NK-92 (cell line): ENCODE measurements around the gene PRICKLE3.

ENCODE experiments used
- DNase-seq: peaks from one replicate; lab custom pipeline; 2025; ENCODE audit not compliant: unreplicated experiment; lab: John Stamatoyannopoulos, UW

PRICKLE3 gene

GRCh38 chrX:49186125-49187027 lies at the start of gene PRICKLE3:
PRICKLE3 (minus strand) TSS chrX:49186373; CDS start chrX:49186297, 76 bp downstream.
- DNase-seq, result no peak

DNA sequence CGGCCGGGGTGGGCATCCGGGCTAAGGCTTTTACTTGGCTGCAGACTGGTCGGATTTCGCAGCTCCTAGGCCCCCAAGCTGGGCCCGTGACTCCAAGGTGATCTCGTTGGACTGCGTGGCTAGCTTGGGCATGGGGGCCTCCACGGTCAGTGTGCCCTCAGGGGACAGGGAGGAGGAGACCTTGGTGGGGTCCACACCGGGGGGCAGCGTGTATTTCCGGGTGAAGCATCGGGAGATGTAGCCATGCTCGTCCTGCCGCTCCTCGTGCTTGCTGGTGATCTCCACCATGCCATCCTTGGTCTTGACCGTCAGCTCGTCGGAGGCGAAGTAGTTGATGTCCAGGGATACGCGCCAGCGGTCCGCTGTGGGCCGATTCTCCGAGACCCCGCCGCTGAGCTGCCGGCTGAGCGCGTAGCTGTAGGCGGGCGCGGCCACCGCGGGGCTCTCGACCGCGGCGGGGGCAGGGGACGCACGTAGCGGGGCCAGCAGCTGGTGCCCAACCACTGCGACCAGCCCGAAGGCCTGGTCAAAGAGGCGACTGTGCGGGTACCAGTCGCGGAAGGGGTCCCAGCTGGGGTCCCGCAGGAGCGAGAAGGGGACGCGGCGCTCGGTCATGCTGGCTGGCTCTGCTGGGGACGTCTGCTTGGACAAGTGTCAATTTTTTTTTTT lies 47.8 kb upstream of the PRICKLE3 start:
- no peak for DNase-seq

DNA sequence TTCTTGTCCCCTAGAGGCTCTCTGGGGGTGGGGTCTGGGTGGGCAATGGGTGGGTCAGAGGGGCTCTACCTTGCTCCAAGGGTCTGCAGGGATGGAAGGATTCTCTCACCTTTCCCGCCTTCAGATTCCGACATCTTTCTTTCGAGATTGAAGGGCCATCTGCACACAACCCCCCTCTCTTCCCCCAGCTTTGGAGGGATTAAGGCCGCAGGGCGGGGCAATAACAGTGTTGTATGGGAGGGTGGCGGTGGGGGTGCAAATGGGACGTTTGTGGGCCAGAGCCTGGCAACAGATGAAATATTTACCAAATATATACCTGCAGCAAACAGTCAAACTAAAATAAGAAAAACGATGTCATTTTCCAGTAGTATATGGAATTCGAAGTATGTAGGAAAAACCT lies 47.0 kb upstream of the PRICKLE3 start, which contains the start of gene CACNA1F:
Gene CACNA1F (minus strand): TSS at position 165 of the 400 bp plus-strand sequence. CDS start 31 bp downstream, at position 134.
- DNase-seq, result no peak

- DNase-seq, result no peak
These were observed 46.4 kb upstream of the PRICKLE3 start for GRCh38 chrX:49232525-49232924.

DNA sequence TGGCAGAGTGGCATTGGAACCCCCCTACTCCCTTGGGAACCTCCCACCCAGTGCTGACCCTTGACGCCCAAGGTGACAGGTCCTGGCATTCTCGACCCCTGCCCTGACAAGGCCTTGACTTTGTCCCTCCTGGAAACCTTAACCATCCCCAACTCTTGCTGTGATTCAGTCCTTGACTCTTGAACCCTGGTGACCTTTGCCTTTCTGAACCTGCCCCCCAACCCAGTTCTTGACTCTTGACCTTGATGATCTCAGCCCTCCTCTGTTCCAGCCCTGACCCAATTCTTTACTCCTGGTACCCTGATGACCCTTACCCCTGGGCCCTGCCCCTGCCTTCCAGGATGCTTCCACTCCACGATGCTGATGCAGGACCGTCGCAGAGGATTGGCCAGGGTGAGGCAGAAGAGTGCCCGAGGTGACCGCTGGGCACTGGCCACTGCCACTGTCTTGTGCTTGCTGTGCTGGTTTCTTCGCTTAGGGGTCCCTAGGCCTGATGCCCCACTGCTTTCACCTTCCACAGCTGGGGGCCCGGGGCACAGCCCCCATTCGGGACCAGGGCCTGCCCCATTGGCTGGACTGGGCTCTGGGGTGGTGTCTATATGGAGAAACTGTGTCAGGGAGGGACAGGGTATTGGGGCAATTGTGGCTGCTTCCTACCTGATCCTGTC lies 45.3 kb upstream of the PRICKLE3 start:
- no peak for DNase-seq

DNA sequence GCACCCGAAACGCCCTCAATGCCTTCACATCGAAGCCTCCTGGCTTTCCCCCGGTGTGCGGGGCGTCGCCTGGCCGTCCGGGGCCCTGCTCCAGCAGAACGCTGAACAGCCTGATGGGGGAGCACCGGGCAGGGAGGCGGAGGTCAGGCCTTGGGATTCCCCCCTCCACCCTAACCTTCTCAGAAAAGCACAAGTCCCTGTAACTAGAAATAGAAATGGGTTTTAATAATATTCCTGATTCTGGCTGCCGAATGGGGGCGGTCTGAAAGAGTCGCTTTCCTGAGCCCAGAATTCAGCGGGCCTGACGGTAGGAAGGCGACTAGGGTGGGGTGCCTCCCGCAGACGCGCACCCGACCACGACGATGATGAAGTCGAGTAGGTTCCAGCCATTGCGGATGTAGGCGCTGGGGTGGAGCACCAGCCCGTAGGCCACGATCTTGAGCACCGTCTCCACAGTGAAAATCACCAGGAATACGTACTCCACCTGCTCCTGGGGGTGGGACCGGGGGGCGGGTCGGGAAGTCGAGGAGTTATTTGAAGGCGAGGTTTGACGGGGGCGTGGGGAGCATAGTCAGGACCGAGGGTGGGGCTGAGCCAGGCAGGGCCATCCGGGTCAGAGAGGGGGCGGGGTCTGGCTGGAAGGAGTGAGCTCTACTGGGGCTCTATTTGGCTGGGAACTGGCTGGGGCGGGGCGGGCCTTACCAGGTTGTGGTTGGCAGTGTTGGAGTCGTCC lies 44.5 kb upstream of the PRICKLE3 start:
- no peak for DNase-seq

- no peak for DNase-seq
These were observed 42.0 kb upstream of the PRICKLE3 start for GRCh38 chrX:49228185-49228584.

DNA sequence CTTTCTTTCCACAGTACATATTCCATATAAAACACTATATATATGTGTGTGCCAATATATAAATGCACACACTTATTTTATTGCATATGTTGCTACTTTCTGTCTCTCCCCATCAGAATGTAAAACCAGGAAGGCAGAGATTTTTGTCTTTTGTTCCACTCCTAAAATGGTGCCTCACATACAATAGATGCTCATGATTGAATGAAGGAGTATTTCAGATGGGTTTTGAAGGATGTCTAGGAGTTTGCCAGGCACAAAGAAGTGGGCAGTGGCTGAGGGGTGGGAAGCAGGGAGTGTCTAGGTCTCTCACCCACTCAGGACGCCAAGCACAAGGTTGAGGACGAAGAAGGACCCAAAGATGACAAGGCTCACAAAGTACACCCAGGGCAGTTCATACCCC lies 41.6 kb upstream of the PRICKLE3 start:
- no peak for DNase-seq

GRCh38 chrX:49226946-49227345 lies 40.8 kb upstream of the PRICKLE3 start:
- no peak for DNase-seq

- no peak for DNase-seq
These were observed 39.7 kb upstream of the PRICKLE3 start for GRCh38 chrX:49225858-49226257.

DNA sequence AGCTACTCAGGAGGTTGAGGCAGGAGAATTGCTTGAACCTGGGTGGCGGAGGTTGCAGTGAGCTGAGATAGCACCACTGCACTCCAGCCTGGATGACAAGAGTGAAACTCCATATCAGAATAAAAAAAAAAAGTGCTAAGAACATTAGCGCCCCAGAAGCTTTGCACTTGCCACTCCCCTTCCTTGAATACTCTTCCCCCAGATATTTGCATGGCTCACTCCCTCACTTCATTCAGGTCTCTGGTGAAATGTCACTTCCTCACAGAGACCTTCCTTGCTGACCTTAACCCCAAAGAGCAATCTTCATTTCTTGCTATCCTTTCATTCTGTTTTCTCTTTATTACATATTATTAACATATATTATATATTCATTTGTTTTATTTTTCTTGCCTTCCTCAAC lies 35.7 kb upstream of the PRICKLE3 start:
- no peak for DNase-seq

DNA sequence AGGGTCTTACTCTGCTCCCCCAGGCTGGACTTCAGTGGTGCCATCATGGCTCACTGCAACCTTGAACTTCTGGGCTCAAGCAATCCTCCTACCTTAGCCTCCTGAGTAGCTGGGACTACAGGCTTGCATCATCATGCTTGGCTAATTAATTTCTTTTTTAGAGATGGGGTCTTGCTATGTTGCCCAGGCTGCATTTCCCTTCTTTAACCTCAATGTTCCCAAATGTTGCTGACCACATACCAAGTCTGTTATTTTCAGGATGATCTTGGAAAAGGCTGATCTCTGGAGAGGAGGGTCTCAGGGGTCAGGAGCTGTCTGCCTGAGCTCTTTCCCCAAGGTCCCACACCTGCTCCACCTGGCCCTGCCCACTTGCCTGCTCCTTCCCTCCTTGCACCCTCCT lies 33.9 kb upstream of the PRICKLE3 start:
- DNase-seq, result no peak

- DNase-seq, result no peak
These were observed 28.9 kb upstream of the PRICKLE3 start for GRCh38 chrX:49214996-49215526.

GRCh38 chrX:49214416-49214815 lies 28.2 kb upstream of the PRICKLE3 start:
- no peak for DNase-seq

- no peak for DNase-seq
These were observed 26.7 kb upstream of the PRICKLE3 start for GRCh38 chrX:49212861-49213260.

GRCh38 chrX:49212209-49212608 lies 26.0 kb upstream of the PRICKLE3 start:
- no peak for DNase-seq

- no peak for DNase-seq
These were observed 24.9 kb upstream of the PRICKLE3 start for GRCh38 chrX:49211074-49211473.

DNA sequence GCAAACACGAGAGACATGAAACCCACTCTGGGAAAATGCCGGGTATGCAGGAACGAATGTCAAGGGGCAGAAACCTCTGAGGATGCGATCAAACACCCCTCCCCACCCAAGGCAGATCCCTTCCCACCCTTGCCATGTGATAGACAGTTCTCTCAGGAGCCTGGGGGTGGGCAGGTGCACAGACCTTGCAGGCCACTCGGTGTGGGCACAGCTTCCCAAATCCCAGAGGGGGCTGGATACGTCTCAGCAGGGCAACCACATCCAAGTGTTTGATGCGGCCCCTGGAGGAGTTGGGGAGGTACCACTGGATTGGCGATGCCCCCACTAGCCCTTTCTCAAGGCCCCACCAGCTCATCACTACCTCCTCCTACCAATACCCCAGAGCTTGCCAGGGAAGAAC lies 24.2 kb upstream of the PRICKLE3 start:
- no peak for DNase-seq

DNA sequence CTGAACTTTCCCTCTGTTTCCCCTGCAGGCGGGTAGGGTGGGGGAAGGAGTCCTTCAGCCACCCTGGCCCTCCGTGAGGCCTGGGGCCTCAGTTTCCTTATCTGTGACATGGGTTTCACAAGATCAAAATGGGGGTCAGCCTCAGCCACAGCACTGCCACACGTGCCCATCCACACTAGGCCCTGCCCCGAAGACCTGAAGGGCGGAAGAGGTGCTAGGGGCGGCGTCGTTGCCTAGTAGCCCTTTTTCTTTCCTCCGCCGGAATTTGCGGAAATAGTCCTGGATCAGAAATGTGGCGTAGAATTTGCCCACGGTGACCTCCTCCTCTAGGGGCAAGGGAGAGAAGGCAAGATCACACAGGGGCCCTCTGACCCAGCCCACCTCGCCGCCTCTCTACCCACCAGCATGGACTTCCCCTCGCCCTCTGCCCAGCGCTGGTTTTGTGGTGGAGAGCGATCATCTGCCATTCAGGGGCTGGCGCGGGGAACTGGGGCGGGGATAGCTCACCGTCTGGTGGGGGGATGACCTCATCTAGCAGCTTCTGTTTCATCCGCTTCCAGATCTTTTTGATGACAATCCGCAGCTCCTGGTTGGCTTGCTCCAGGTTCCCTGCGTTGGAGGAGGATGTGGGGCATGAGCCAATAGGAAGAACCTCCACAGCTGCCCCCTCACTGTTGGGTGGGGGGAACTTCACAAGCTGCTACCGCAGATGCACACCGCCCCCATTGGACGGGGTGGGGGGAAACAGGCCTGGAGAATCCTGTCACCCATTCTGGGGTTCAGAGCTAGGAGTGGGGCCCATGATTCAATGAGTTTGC lies 23.5 kb upstream of the PRICKLE3 start:
- DNase-seq, result no peak

- no peak for DNase-seq
These were observed 22.2 kb upstream of the PRICKLE3 start for GRCh38 chrX:49208399-49208798.
